ENCODE data around the gene TP53BP1.

The TP53BP1 gene

DNA sequence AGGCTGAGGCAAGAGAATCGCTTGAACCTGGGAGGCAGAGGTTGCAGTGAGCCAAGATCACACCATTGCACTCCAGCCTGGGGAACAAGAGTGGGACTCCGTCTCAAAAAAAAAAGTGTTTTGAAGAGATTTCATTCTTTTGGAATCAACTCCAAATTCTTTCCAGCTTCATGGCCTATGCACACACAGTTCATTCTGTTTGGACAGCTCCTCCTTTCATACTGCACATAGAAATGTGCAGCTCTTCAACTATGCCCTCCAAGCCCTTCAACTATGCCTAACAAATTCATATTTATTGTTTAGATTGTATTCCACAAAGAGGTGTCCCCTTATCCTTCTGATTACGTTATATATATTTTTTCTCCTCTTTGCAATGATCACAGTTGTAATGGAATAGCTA is 4.2 kb downstream of the TP53BP1 start:
- Mint-ChIP-seq H3K9me3 (no peaks in the 10 kb centered on the region), H3K4me1 (ENCODE audit: low read depth) (peaks cover 35% of the 10 kb centered on the region), H3K27me3 (no peaks in the 10 kb centered on the region), H3K27ac (no peak overlapping the region), H3K36me3 (ENCODE audit: low read depth) (peaks cover 65% of the 10 kb centered on the region), H3K4me3 (no peak overlapping the region)
- no peak for DNase-seq

DNA sequence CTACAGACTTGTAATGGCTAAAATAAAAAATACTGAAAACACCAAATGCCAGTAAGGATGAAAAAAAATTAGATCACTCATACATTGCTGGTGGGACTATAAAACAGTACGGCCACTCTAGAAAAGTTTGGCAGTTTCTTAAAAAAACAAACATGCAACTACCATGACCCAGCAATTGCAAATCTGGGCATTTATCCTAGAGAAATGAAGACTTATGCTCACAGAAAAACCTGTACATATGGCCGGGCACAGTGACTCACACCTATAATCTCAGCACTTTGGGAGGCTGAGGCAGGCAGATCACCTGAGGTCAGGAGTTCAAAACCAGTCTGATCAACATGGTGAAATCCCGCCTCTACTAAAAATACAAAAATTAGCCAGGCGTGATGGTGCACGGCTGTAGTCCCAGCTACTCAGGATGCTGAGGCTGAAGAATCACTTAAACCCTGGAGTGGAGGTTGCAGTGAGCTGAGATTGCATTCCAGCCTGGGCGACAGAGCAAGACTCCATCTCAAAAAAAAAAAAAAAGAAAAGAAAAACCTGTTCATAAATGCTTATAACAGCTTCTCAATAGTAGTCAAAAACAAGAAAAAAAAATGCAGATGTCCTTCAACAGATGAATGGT is 5.6 kb downstream of the TP53BP1 start:
- Mint-ChIP-seq H3K4me3 (no peak overlapping the region), H3K27me3 (no peaks in the 10 kb centered on the region), H3K36me3 (ENCODE audit: low read depth) (peaks cover 66% of the 10 kb centered on the region), H3K9me3 (no peaks in the 10 kb centered on the region), H3K27ac (no peak overlapping the region), H3K4me1 (ENCODE audit: low read depth) (peaks cover 29% of the 10 kb centered on the region)
- DNase-seq: no peak

DNA sequence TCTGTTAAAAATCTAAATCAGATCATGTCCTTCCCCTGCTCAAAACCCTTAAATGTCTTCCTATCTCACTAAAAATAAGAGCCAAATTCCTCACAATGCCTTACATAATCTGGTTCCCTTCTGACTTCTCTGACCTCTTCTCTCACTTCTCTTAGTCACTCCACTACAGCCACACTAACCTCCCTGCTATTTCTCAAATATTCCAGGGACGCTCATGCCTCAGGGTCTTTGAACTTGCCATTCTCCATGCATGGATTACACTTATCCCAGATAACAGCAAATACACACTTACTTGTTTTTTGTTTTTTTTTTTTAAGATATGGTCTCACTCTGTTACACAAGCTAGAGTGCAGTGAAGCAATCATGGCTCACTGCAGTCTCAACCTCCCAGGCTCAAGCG is 8.5 kb downstream of the TP53BP1 start:
- Mint-ChIP-seq H3K27ac (peak overlapping the region; percentile 2), H3K27me3 (no peaks in the 10 kb centered on the region), H3K4me3 (no peak overlapping the region), H3K4me1 (ENCODE audit: low read depth) (peaks cover 14% of the 10 kb centered on the region), H3K36me3 (ENCODE audit: low read depth) (peaks cover 56% of the 10 kb centered on the region), H3K9me3 (no peaks in the 10 kb centered on the region)
- no peak for DNase-seq

DNA sequence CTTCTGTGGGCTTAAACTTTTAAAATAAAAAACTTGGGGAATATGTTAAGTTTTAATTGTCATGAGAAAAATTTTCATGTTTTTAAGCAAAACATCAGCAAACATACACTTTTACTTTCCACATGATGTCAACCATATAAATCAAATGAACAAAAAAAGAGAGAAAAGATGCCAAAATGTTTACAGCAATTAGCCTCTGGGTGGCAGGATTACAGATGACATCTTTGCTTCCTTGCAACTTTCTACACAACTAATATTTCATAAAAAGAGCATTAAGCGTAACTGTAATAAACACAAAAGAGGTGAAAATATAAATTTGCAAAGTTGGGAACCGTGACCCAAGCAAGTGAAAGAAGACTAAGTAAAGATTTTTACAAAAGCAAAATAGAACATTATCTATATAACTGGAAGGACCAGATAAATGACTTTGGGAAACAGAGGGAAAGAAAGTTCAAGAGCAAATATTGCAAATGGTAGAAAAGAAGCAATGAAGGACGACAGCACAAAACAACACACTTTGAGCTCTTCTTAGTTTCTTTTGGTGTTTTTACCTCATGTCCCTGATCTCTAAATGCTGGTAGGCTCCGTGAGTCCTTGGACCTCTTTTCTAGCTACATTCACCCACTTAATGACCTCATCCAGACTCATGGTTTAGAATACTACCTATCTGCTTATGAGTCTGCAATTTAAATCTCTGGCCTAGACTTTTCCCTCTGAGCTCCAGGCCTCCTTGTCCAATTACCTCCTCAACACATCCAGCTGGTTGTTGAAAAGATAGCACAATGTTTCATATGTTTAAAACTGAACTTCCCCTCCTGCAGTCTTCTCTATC is 9.4 kb downstream of the TP53BP1 start:
- no peak overlapping the region for H3K4me3 Mint-ChIP-seq
- peaks cover 56% of the 10 kb centered on the region for H3K36me3 Mint-ChIP-seq (ENCODE audit: low read depth)
- no peaks in the 10 kb centered on the region for H3K27me3 Mint-ChIP-seq
- H3K4me1 Mint-ChIP-seq (ENCODE audit: low read depth): peaks cover 7% of the 10 kb centered on the region
- H3K9me3 Mint-ChIP-seq: no peaks in the 10 kb centered on the region
- H3K27ac Mint-ChIP-seq: no peak overlapping the region
- DNase-seq: no peak

DNA sequence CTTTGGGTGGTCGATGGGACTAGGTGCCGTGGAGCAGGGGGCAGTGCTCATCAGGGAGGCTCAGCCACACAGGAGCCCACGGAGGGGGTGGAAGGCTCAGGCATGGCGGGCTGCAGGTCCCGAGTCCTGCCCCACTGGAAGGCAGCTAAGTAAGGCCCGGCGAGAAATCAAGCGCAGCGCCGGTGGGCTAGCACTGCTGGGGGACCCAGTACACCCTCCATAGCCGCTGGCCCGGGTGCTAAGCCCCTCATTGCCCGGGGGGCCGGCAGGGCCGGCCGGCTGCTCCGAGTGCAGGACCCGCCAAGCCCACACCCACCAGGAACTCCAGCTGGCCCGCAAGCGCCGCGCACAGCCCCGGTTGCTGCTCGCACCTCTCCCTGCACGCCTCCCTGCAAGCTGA is 19.1 kb downstream of the TP53BP1 start:
- peaks cover 9% of the 10 kb centered on the region for H3K4me1 Mint-ChIP-seq (ENCODE audit: low read depth)
- no peak overlapping the region for H3K4me3 Mint-ChIP-seq
- no peaks in the 10 kb centered on the region for H3K27me3 Mint-ChIP-seq
- H3K9me3 Mint-ChIP-seq: no peaks in the 10 kb centered on the region
- no peak for DNase-seq
- H3K36me3 Mint-ChIP-seq (ENCODE audit: low read depth): peaks cover 88% of the 10 kb centered on the region
- no peak overlapping the region for H3K27ac Mint-ChIP-seq

DNA sequence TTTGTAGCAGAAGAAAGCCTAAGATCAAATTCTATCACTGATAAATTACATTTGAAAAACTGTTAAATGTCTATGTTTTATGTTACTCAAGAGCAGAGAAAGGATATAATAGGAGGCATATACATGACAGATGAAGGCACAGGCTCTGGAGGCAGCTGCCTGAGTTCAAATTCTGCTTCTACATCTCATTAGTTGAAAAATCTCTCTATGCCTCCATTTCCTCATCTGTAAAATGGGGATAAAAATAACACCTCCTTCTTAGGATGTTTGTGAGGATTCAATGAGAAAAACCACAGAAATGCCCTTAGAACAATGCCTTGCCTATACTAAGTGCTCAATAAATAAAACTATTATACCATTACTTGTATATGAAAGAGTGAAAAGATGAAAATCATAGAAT is 21.0 kb downstream of the TP53BP1 start:
- H3K36me3 Mint-ChIP-seq (ENCODE audit: low read depth): peaks cover 89% of the 10 kb centered on the region
- H3K9me3 Mint-ChIP-seq: no peaks in the 10 kb centered on the region
- peaks cover 9% of the 10 kb centered on the region for H3K4me1 Mint-ChIP-seq (ENCODE audit: low read depth)

DNA sequence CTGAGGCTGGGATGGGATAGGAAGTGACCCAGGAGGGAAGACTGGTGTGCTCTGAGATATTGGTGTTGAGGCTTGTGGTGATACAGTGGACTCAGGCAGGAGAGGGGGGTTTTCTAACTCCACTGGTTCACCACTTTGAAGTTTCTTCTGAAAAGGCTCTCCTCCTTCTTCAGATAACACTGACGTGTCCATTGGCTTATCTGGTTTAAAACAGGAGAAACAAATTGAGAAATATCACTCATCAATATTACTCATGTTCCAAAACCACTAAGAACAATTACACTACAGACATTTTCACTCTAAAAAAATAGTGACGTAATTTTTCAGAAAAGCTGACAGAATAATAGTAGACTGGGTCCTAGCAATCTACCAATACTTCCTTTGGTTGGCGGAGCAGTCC is 23.1 kb downstream of the TP53BP1 start:
- Mint-ChIP-seq H3K36me3 (ENCODE audit: low read depth) (peaks cover 89% of the 10 kb centered on the region), H3K4me3 (no peak overlapping the region), H3K27me3 (no peaks in the 10 kb centered on the region), H3K4me1 (ENCODE audit: low read depth) (peaks cover 9% of the 10 kb centered on the region), H3K27ac (peak overlapping the region; percentile 82), H3K9me3 (no peaks in the 10 kb centered on the region)
- DNase-seq: no peak

More for the DNA sequence above, 21.0 kb downstream of the TP53BP1 start:
- H3K27ac Mint-ChIP-seq: no peak overlapping the region
- DNase-seq: no peak
- no peaks in the 10 kb centered on the region for H3K27me3 Mint-ChIP-seq
- no peak overlapping the region for H3K4me3 Mint-ChIP-seq

DNA sequence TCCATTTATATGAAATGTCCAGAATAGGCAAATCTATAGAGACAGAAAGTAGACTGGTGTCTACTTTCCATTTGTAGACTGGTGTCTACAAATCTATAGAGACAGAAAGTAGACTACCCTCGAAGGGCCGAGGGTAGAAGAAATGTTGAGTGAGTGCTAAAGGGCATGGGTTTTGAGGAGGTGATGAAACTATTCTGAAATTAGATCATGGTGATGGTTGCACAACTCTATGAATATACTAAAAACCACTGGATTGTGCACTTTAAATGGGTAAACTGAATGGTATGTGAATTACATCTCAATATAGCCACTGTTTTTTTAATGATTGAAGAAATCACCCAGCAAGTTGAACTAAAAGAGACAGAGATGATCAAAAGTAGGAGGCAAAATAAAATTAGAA is 27.9 kb downstream of the TP53BP1 start:
- Mint-ChIP-seq H3K27ac (peak overlapping the region; percentile 12), H3K9me3 (no peaks in the 10 kb centered on the region), H3K27me3 (no peaks in the 10 kb centered on the region), H3K4me3 (no peak overlapping the region), H3K4me1 (ENCODE audit: low read depth) (peaks cover 5% of the 10 kb centered on the region), H3K36me3 (ENCODE audit: low read depth) (peaks cover 80% of the 10 kb centered on the region)
- DNase-seq: no peak

DNA sequence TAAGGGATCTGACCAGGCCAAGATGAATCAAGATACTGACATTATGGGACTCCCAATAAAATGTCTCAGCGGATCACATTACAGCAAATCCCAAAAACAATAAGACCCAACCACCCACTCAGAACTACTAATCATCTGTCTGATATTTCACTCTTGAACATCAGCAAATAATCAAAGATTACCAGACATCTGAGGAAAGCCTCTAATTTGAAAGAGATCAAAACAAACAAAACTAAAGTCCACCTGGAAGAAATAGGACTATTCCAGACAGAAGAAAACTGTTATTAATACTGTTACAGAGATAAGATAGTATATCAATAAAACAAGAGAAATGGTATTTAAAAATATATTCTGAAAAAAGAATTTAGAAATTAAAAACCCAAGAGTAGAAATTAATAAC is 29.0 kb downstream of the TP53BP1 start:
- Mint-ChIP-seq H3K27me3 (no peaks in the 10 kb centered on the region), H3K4me3 (no peak overlapping the region), H3K36me3 (ENCODE audit: low read depth) (peaks cover 75% of the 10 kb centered on the region), H3K9me3 (no peaks in the 10 kb centered on the region), H3K4me1 (ENCODE audit: low read depth) (no peaks in the 10 kb centered on the region), H3K27ac (no peak overlapping the region)
- no peak for DNase-seq

DNA sequence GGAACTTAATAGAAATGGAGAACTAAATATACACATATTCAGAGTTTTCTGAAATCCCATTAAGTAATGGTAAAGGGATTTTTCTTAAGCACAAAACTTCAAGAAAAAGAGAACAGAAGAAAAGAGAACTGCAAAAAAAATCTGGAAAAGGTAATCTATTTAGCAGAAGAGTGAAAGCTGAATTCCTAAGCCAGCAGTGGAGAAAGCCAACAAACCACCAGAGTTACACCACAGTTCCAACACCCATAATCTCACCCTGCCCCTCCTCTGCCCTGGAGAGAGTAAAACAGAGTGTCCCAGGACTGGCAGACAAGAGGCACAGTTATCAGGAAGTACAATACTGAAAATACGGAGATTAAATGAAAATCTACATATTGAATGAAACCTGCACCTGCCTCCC is 29.4 kb downstream of the TP53BP1 start:
- peaks cover 76% of the 10 kb centered on the region for H3K36me3 Mint-ChIP-seq (ENCODE audit: low read depth)
- DNase-seq: no peak
- no peak overlapping the region for H3K4me3 Mint-ChIP-seq
- no peaks in the 10 kb centered on the region for H3K27me3 Mint-ChIP-seq
- no peaks in the 10 kb centered on the region for H3K9me3 Mint-ChIP-seq
- peak overlapping the region; percentile 7 for H3K27ac Mint-ChIP-seq
- H3K4me1 Mint-ChIP-seq (ENCODE audit: low read depth): no peaks in the 10 kb centered on the region

DNA sequence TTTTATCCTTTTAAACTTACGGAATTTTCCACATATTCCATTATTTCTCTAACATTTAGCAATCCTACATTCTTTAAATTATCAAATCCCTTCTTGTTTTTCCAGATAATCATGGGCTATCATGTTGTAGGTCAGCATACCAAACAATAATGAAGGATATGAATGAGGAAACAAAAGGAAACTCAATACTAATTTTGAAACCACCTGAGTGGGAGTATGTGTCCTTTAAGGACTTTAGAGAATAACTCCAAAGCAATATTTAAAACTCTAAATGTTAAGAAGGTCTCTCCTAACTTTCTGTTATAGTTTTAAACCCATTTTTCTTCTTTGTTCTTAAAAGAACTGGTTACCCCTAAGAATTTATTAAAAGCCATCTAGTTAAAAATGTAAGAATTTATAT is 43.0 kb downstream of the TP53BP1 start:
- Mint-ChIP-seq H3K36me3 (ENCODE audit: low read depth) (peaks cover 53% of the 10 kb centered on the region), H3K27ac (no peak overlapping the region), H3K9me3 (no peaks in the 10 kb centered on the region), H3K4me1 (ENCODE audit: low read depth) (peaks cover 14% of the 10 kb centered on the region), H3K4me3 (no peak overlapping the region), H3K27me3 (no peaks in the 10 kb centered on the region)
- DNase-seq: no peak

DNA sequence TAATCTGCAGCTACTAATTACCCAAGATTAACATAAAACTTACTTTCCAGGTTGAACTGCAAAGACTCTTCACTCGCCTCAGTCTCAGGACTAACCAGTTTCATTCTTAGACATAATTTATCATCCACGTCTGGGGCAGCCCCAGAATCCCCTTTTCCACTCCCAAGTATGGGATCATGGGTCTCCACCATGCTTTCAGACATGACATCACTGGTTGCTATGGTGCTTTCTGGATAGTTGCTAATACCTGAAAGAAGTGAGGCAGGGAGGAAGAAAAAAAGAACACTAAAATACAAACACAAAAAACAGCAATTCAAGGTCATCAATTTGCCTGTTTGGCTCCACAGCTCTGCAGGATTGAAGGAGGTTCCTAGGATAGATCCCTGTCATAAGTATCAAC is 46.6 kb downstream of the TP53BP1 start:
- peaks cover 44% of the 10 kb centered on the region for H3K36me3 Mint-ChIP-seq (ENCODE audit: low read depth)
- H3K9me3 Mint-ChIP-seq: no peaks in the 10 kb centered on the region
- H3K27me3 Mint-ChIP-seq: no peaks in the 10 kb centered on the region
- no peak overlapping the region for H3K4me3 Mint-ChIP-seq
- peaks cover 18% of the 10 kb centered on the region for H3K4me1 Mint-ChIP-seq (ENCODE audit: low read depth)
- no peak for DNase-seq
- no peak overlapping the region for H3K27ac Mint-ChIP-seq

DNA sequence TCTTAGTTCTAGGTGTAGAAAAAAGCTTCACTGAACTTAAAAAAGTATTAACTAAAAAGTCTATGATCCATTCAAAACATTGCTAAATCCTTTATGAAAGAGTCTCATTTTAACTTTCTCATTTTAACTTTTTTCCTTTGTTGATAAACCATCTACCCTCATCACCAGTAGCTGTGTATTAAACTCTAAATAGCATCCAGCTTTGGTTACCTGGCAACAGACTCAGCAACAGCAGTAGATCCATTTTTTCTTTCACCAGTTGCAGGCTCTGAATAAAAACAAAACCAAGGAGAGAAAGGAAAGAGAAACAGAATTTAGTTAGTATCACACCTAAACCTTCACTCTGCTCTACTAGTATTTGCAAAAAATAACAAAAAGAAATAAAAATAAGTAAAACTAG is 51.6 kb downstream of the TP53BP1 start:
- DNase-seq: no peak
- Mint-ChIP-seq H3K36me3 (ENCODE audit: low read depth) (peaks cover 61% of the 10 kb centered on the region), H3K27me3 (no peaks in the 10 kb centered on the region), H3K9me3 (no peaks in the 10 kb centered on the region), H3K27ac (peak overlapping the region; percentile 90), H3K4me1 (ENCODE audit: low read depth) (peaks cover 14% of the 10 kb centered on the region), H3K4me3 (no peak overlapping the region)

DNA sequence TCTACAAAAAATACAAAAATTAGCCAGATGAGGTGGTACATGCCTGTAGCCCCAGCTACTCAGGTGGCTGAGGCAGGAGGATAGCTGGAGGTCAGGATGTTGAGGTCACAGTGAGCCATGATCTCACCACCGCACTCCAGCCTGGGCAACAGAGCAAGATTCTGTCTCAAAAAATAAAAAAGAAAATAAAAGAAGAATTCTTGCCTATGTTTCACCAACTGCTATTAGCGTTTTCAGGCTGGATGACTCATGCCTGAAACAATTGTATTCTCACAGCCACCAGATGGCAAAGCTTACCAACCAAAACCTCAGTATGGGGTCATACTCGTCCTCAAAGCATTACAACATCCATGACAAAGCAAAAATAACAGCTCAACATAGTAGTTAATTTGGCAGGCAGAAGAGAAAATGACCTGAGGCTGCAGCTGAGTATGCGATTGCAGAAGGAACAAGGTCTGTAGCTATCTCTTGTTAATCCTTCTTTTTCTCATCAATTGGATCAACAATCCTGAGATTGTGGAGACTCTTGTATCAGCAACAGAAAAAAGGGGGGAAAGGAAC is 52.2 kb downstream of the TP53BP1 start:
- H3K27me3 Mint-ChIP-seq: no peaks in the 10 kb centered on the region
- H3K36me3 Mint-ChIP-seq (ENCODE audit: low read depth): peaks cover 61% of the 10 kb centered on the region
- H3K4me1 Mint-ChIP-seq (ENCODE audit: low read depth): peaks cover 13% of the 10 kb centered on the region
- H3K9me3 Mint-ChIP-seq: no peaks in the 10 kb centered on the region
- DNase-seq: peak; percentile 38
- peak overlapping the region; percentile 90 for H3K27ac Mint-ChIP-seq
- H3K4me3 Mint-ChIP-seq: peak overlapping the region; percentile 19

DNA sequence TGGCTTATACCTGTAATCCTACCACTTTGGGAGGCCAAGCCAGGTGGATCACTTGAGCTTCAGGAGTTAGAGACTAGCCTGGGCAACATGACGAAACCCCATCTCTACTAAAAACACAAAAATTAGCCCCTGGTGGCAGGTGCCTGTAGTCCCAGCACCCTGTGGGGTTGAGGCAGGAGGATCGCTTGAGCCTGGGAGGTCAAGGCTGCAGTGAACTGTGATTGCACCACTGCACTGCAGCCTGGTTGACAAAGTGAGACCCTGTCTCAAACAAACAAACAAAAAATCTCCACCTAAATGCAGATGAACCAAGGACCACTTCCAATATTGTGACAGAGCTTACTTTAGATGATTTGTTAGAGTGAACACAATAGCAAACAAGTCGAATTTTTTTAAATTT is 53.7 kb downstream of the TP53BP1 start:
- Mint-ChIP-seq H3K27me3 (no peaks in the 10 kb centered on the region), H3K9me3 (no peaks in the 10 kb centered on the region), H3K27ac (no peak overlapping the region), H3K4me3 (no peak overlapping the region), H3K4me1 (ENCODE audit: low read depth) (peaks cover 13% of the 10 kb centered on the region), H3K36me3 (ENCODE audit: low read depth) (peaks cover 54% of the 10 kb centered on the region)
- no peak for DNase-seq
